Transverse colon (tissue), 4 donors: Measurements from ENCODE around the gene RAD23B. TPM values are rescaled to one million over a fixed set of nuclear protein-coding genes. Genes with fewer than 3 reads are reported as not detected.

Source experiments
- DNase-seq: peaks from one replicate; pipeline ENCODE4 v3.0.0-alpha.2; 2019
- H3K27ac ChIP-seq, 4 donors: fragments of 200-600 bp; sonication (generic); 2 replicates each; pipeline ENCODE4 v1.5.1; 2016 to 2018; ENCODE audit warnings: inconsistent platforms in 4 of 4
- H3K27me3 ChIP-seq: fragments of 200-600 bp; sonication (generic); 2 replicates; pipeline ENCODE4 v1.5.1; 2017; ENCODE audit warnings: inconsistent platforms
- H3K36me3 ChIP-seq, 4 donors: fragments of 200-600 bp; sonication (generic); 2 replicates each; pipeline ENCODE4 v1.5.1; 2017 to 2019; ENCODE audit warnings: inconsistent platforms in 4 of 4
- H3K4me1 ChIP-seq, 4 donors: fragments of 200-600 bp; sonication (generic); 2 replicates each; pipeline ENCODE4 v1.5.1; 2017 to 2020; ENCODE audit warnings: inconsistent platforms in 4 of 4
- H3K4me3 ChIP-seq, 4 donors: fragments of 200-600 bp; sonication (generic); 1 replicate in 1 of 4; 2 replicates in 3 of 4; pipeline versions ENCODE4 v1.5.1 to v1.6.1; 2017 to 2019; ENCODE audit warnings: inconsistent platforms in 4 of 4
- H3K9me3 ChIP-seq, 2 donors: fragments of 200-600 bp; sonication (generic); 2 replicates each; pipeline ENCODE4 v1.5.1; 2017 to 2019; ENCODE audit warnings: inconsistent platforms in 2 of 2
- EP300 ChIP-seq: sonication (generic); formaldehyde crosslinking; IDR thresholded peaks from one replicate; pipeline ENCODE4 v1.6.1; 2017; ENCODE audit warnings: antibody characterized with exemption, low read depth
- POLR2A ChIP-seq: fragments of 450-650 bp; IDR thresholded peaks from one replicate; pipeline ENCODE4 v1.6.1; 2016; ENCODE audit warnings: antibody characterized with exemption, mild to moderate bottlenecking, moderate library complexity
- POLR2AphosphoS5 ChIP-seq, 3 donors: sonication (generic); formaldehyde crosslinking; IDR thresholded peaks; one replicate each; pipeline ENCODE4 v1.6.1; 2016; ENCODE audit warnings: antibody characterized with exemption in 3 of 3
- WGBS, 2 donors: methylation state at CpG; one replicate each; pipeline ENCODE4 v1.1.5; 2018; ENCODE audit warnings: low coverage in 1 of 2; 5-methylcytosine and 5-hydroxymethylcytosine counted together
- in situ Hi-C, 4 donors: fragments of 200-750 bp; cut with MboI; loops; one replicate each; pipeline versions ENCODE4 v1.15.0 to v1.15.1; 2017; ENCODE audit warnings: low sequenced_read_pairs in 3 of 4, low pct_ligation_motif_present in 1 of 4, low pct_unique_long_range_greater_than_20kb in 1 of 4
- intact Hi-C: fragments of 100-400 bp; cut with DNase I; formaldehyde crosslinking; loops from one replicate; pipeline ENCODE4 v1.15.1; 2023; ENCODE audit warnings: low total_unique reads
- total RNA-seq, 4 donors: library from RNA; depleted of rRNA; stranded (reverse); fragments of >200 nt; gene quantifications; one replicate each; pipeline ENCODE4 v1.1.0, GENCODE V29; 2016
- TF ChIP-seq, protein P1 (sequence below), 5 experiments: fragments of 200-600 bp in 3 of 5; fragments of 450-650 bp in 2 of 5; sonication (generic) in 3 of 5; IDR thresholded peaks; 1 replicate in 2 of 5; 2 replicates in 3 of 5; pipeline ENCODE4 v1.5.1; 2016 to 2017; ENCODE audit warnings: antibody characterized with exemption in 5 of 5, inconsistent platforms in 3 of 5, mild to moderate bottlenecking in 2 of 5, moderate library complexity in 1 of 5

The RAD23B gene
- total RNA-seq, 4 donors from 2014 or later: 41.8 to 75.2 (median 54.9) TPM

DNA sequence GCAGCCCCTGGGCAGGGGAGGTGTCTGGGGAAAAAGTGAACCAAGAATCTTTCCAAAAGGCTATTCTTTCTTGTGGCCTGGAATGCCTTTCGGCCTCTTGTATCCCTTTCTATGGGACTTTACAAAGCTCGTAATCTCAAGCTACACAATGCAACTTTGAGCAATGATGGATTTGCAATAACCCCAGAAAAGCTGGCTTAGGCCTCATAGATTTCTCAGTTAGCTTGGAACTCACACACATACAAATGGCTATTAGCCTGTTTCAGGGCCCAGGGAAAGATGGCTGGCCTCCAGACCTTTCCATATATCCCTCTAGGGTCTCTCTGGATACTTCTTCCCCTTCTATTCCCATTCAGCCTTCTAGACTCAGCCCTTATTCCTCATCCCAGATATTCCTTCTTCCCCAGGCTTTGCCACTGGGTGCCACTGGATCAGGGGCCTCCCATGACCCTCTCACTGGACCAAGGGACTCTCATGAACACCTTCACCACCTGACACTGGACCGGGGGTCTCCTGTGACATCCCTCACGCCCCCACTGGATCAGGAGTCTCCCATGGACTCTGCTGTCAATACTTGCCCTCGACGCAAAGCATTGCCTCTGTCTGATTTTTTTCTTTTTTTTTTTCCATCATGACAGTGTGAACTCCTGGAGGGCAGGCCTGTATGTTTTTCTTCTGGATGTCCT is 59.5 kb downstream of the RAD23B start:
- in situ Hi-C loops (loop anchor here in 1 of 4 donors (10.0 kb wide), 1 partner anchor 108 kb away; no protein-coding TSS in a partner anchor), intact Hi-C loops (loop anchor here (10.0 kb wide), 1 partner anchor 98 kb away; no protein-coding TSS in a partner anchor)
- no peak overlapping the region for H3K27ac ChIP-seq
- H3K27me3 ChIP-seq: no peaks in the 10 kb centered on the region
- 90% methylated on average over 6 of the region's 6 CpGs; no CpG with 5 or more reads in 1 of the 2 donors for WGBS, 2 donors
- H3K9me3 ChIP-seq: no peaks in the 10 kb centered on the region
- no peaks in the 10 kb centered on the region for H3K36me3 ChIP-seq
- no peak for TF ChIP-seq POLR2AphosphoS5 (IDR thresholded peaks at IDR 0.05)
- no peak for TF ChIP-seq POLR2A
- TF ChIP-seq, protein P1, sequence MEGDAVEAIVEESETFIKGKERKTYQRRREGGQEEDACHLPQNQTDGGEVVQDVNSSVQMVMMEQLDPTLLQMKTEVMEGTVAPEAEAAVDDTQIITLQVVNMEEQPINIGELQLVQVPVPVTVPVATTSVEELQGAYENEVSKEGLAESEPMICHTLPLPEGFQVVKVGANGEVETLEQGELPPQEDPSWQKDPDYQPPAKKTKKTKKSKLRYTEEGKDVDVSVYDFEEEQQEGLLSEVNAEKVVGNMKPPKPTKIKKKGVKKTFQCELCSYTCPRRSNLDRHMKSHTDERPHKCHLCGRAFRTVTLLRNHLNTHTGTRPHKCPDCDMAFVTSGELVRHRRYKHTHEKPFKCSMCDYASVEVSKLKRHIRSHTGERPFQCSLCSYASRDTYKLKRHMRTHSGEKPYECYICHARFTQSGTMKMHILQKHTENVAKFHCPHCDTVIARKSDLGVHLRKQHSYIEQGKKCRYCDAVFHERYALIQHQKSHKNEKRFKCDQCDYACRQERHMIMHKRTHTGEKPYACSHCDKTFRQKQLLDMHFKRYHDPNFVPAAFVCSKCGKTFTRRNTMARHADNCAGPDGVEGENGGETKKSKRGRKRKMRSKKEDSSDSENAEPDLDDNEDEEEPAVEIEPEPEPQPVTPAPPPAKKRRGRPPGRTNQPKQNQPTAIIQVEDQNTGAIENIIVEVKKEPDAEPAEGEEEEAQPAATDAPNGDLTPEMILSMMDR (IDR thresholded peaks at IDR 0.05): no peak
- TF ChIP-seq EP300: no peak
- no peak overlapping the region for H3K4me3 ChIP-seq
- peaks cover 0 to 5% (median 0%) of the 10 kb centered on the region in 4 donors for H3K4me1 ChIP-seq
- DNase-seq: no peak

- 74% methylated on average over 2 of the region's 2 CpGs; no CpG with 5 or more reads in 1 of the 2 donors for WGBS, 2 donors
- intact Hi-C loops (loop anchor here (10.0 kb wide), 1 partner anchor 101 kb away; no protein-coding TSS in a partner anchor), in situ Hi-C loops (loop anchor here in 1 of 4 donors (10.0 kb wide), 1 partner anchor 111 kb away; no protein-coding TSS in a partner anchor)
- Histone ChIP-seq H3K9me3 (no peaks in the 10 kb centered on the region), H3K4me1 (peaks cover 0 to 5% (median 0%) of the 10 kb centered on the region in 4 donors), H3K27ac (no peak overlapping the region), H3K27me3 (no peaks in the 10 kb centered on the region), H3K36me3 (no peaks in the 10 kb centered on the region), H3K4me3 (no peak overlapping the region)
- TF ChIP-seq EP300 (no peak), POLR2AphosphoS5 (IDR thresholded peaks at IDR 0.05) (no peak), POLR2A (no peak)
- TF ChIP-seq, protein P1 (IDR thresholded peaks at IDR 0.05): no peak
- no peak for DNase-seq
Measured at GRCh38 chr9:107345327-107345726, 62.2 kb downstream of the RAD23B start.

DNA sequence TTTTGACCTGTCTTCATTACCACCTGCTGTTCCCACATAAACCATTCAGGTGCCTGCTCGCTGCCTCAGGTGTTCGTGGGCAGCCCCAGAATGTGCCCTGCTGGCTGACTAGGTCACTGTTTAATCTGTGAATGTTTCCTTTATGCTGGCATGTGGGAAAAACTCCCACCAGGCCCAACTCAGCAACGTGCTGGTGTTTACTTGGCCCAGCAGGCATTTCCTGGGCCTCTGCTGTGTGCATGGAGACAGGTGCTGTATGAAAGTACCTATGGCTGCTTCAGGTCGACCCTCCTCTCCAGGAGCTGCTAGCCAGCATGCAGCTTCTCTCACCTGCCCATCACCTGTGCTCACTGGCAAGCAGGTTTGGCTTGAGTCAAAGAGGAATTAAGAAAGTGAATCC is 65.8 kb downstream of the RAD23B start:
- in situ Hi-C loops: loop anchor here in 1 of 4 donors (10.0 kb wide), 1 partner anchor 114 kb away; no protein-coding TSS in a partner anchor
- intact Hi-C loops: loop anchor here (10.0 kb wide), 1 partner anchor 104 kb away; no protein-coding TSS in a partner anchor
- DNase-seq: no peak
- 48% methylated on average over 3 of the region's 4 CpGs; no CpG with 5 or more reads in 1 of the 2 donors for WGBS, 2 donors
- Histone ChIP-seq H3K27ac (no peak overlapping the region), H3K36me3 (no peaks in the 10 kb centered on the region), H3K4me3 (no peak overlapping the region), H3K27me3 (no peaks in the 10 kb centered on the region), H3K9me3 (no peaks in the 10 kb centered on the region), H3K4me1 (no peaks in the 10 kb centered on the region)
- TF ChIP-seq EP300: no peak
- no peak for TF ChIP-seq POLR2AphosphoS5 (IDR thresholded peaks at IDR 0.05)
- TF ChIP-seq, protein P1 (IDR thresholded peaks at IDR 0.05): no peak
- TF ChIP-seq POLR2A: no peak

DNA sequence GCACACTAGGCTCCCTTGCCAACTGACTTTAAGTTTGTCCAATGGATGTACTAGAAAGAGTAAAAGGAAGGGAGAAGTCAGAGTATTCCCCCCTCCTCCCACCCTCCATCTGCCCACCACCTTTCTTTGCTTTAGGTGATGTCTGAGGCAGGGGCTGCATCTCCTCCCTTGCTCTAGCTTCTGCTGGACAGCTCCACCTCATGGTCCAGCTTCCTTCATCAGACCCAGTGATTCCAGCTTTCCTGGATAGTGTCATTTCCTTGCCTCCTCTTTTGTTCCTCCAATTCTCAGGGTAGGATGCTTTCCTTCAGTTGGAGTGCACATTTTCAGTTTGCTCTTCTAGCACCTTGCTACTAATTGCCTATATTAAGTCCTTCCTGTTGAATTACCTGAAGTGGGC is 67.4 kb downstream of the RAD23B start:
- in situ Hi-C loops: no loop called here
- intact Hi-C loops: no loop called here
- DNase-seq: no peak

More for the DNA sequence above, 67.4 kb downstream of the RAD23B start:
- no peaks in the 10 kb centered on the region for H3K9me3 ChIP-seq
- no peaks in the 10 kb centered on the region for H3K4me1 ChIP-seq
- H3K27me3 ChIP-seq: no peaks in the 10 kb centered on the region
- TF ChIP-seq, protein P1 (IDR thresholded peaks at IDR 0.05): no peak
- TF ChIP-seq EP300 (no peak), POLR2AphosphoS5 (IDR thresholded peaks at IDR 0.05) (no peak), POLR2A (no peak)
- H3K4me3 ChIP-seq: no peak overlapping the region
- no peaks in the 10 kb centered on the region for H3K36me3 ChIP-seq
- H3K27ac ChIP-seq: no peak overlapping the region
